ENCODE results near the gene TP53I11.

Gene TP53I11

GRCh38 chr11:44923115-44923514 lies 27.6 kb downstream of the TP53I11 start:
- H3K27ac ChIP-seq (ENCODE audit: low read length), result no peak overlapping the region
- H3K9me3 ChIP-seq (ENCODE audit: control insufficient read depth in 1 of 2, low read length in 2 of 2), result no peaks in the 10 kb centered on the region
- H3K27me3 ChIP-seq (ENCODE audit: low read depth, low read length), result no peaks in the 10 kb centered on the region
- no peak overlapping the region for H3K4me3 ChIP-seq (ENCODE audit: low read depth in 1 of 2, low read length in 2 of 2)
- peaks cover 0 to 15% of the 10 kb centered on the region in 2 donors for H3K4me1 ChIP-seq (ENCODE audit: control insufficient read depth in 1 of 2, insufficient read depth in 2 of 2, low read length in 2 of 2)
- H3K36me3 ChIP-seq (ENCODE audit: control insufficient read depth in 1 of 2, insufficient read depth in 2 of 2, low read length in 2 of 2), result peaks cover 6 to 34% of the 10 kb centered on the region in 2 donors

DNA sequence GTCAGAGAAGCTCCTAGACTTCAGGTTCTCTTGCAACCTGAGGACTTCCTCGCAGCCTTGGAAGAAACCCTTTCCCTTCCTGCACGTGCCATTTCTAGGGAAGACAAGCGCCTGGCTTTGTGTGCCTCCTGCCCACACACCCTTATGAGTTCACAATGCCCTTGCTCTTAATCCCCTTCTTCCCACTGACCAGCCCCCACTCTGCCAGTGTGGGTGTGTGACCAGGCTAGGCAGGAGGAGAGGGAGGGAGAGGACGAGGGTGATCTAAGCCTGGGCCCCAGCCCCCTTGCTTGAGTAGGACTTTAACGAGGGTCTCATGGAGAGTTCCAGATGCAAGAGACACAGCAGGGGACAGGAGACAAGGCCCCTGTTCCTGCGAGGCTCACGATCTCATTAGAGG lies 30.2 kb downstream of the TP53I11 start:
- H3K4me1 ChIP-seq (ENCODE audit: control insufficient read depth in 1 of 2, insufficient read depth in 2 of 2, low read length in 2 of 2), result peaks cover 0 to 8% of the 10 kb centered on the region in 2 donors
- H3K4me3 ChIP-seq (ENCODE audit: low read depth in 1 of 2, low read length in 2 of 2), result no peak overlapping the region
- H3K27ac ChIP-seq (ENCODE audit: low read length), result no peak overlapping the region
- H3K27me3 ChIP-seq (ENCODE audit: low read depth, low read length), result no peaks in the 10 kb centered on the region
- peaks cover 6 to 34% of the 10 kb centered on the region in 2 donors for H3K36me3 ChIP-seq (ENCODE audit: control insufficient read depth in 1 of 2, insufficient read depth in 2 of 2, low read length in 2 of 2)
- no peaks in the 10 kb centered on the region for H3K9me3 ChIP-seq (ENCODE audit: control insufficient read depth in 1 of 2, low read length in 2 of 2)

- H3K9me3 ChIP-seq (ENCODE audit: control insufficient read depth in 1 of 2, low read length in 2 of 2), result no peaks in the 10 kb centered on the region
- H3K36me3 ChIP-seq (ENCODE audit: control insufficient read depth in 1 of 2, insufficient read depth in 2 of 2, low read length in 2 of 2), result peaks cover 6 to 31% of the 10 kb centered on the region in 2 donors
- H3K27ac ChIP-seq (ENCODE audit: low read length), result no peak overlapping the region
- H3K4me3 ChIP-seq (ENCODE audit: low read depth in 1 of 2, low read length in 2 of 2), result no peak overlapping the region
- H3K4me1 ChIP-seq (ENCODE audit: control insufficient read depth in 1 of 2, insufficient read depth in 2 of 2, low read length in 2 of 2), result peaks cover 0 to 3% of the 10 kb centered on the region in 2 donors
- H3K27me3 ChIP-seq (ENCODE audit: low read depth, low read length), result no peaks in the 10 kb centered on the region
These were observed 32.9 kb downstream of the TP53I11 start for GRCh38 chr11:44917741-44918140.

GRCh38 chr11:44916801-44917385 lies 33.8 kb downstream of the TP53I11 start:
- H3K27me3 ChIP-seq (ENCODE audit: low read depth, low read length), result no peaks in the 10 kb centered on the region
- H3K36me3 ChIP-seq (ENCODE audit: control insufficient read depth in 1 of 2, insufficient read depth in 2 of 2, low read length in 2 of 2), result peaks cover 6 to 31% of the 10 kb centered on the region in 2 donors
- H3K4me3 ChIP-seq (ENCODE audit: low read depth in 1 of 2, low read length in 2 of 2), result no peak overlapping the region
- no peak overlapping the region for H3K27ac ChIP-seq (ENCODE audit: low read length)
- no peaks in the 10 kb centered on the region for H3K9me3 ChIP-seq (ENCODE audit: control insufficient read depth in 1 of 2, low read length in 2 of 2)
- peaks cover 0 to 8% of the 10 kb centered on the region in 2 donors for H3K4me1 ChIP-seq (ENCODE audit: control insufficient read depth in 1 of 2, insufficient read depth in 2 of 2, low read length in 2 of 2)

- peaks cover 0 to 14% of the 10 kb centered on the region in 2 donors for H3K4me1 ChIP-seq (ENCODE audit: control insufficient read depth in 1 of 2, insufficient read depth in 2 of 2, low read length in 2 of 2)
- no peaks in the 10 kb centered on the region for H3K27me3 ChIP-seq (ENCODE audit: low read depth, low read length)
- H3K36me3 ChIP-seq (ENCODE audit: control insufficient read depth in 1 of 2, insufficient read depth in 2 of 2, low read length in 2 of 2), result peaks cover 6 to 27% of the 10 kb centered on the region in 2 donors
- H3K9me3 ChIP-seq (ENCODE audit: control insufficient read depth in 1 of 2, low read length in 2 of 2), result no peaks in the 10 kb centered on the region
- H3K27ac ChIP-seq (ENCODE audit: low read length), result no peak overlapping the region
- H3K4me3 ChIP-seq (ENCODE audit: low read depth in 1 of 2, low read length in 2 of 2), result no peak overlapping the region
These were observed 34.4 kb downstream of the TP53I11 start for GRCh38 chr11:44916331-44916730.

GRCh38 chr11:44915621-44916020 lies 35.1 kb downstream of the TP53I11 start:
- Histone ChIP-seq H3K36me3 (ENCODE audit: control insufficient read depth in 1 of 2, insufficient read depth in 2 of 2, low read length in 2 of 2) (peaks cover 6 to 23% of the 10 kb centered on the region in 2 donors), H3K27ac (ENCODE audit: low read length) (no peak overlapping the region), H3K9me3 (ENCODE audit: control insufficient read depth in 1 of 2, low read length in 2 of 2) (no peaks in the 10 kb centered on the region)

GRCh38 chr11:44915004-44915403 lies 35.7 kb downstream of the TP53I11 start:
- Histone ChIP-seq H3K36me3 (ENCODE audit: control insufficient read depth in 1 of 2, insufficient read depth in 2 of 2, low read length in 2 of 2) (peaks cover 6 to 24% of the 10 kb centered on the region in 2 donors), H3K27me3 (ENCODE audit: low read depth, low read length) (no peaks in the 10 kb centered on the region), H3K9me3 (ENCODE audit: control insufficient read depth in 1 of 2, low read length in 2 of 2) (no peaks in the 10 kb centered on the region), H3K4me1 (ENCODE audit: control insufficient read depth in 1 of 2, insufficient read depth in 2 of 2, low read length in 2 of 2) (peaks cover 2 to 27% of the 10 kb centered on the region in 2 donors), H3K4me3 (ENCODE audit: low read depth in 1 of 2, low read length in 2 of 2) (no peak overlapping the region), H3K27ac (ENCODE audit: low read length) (no peak overlapping the region)

More at GRCh38 chr11:44915621-44916020, 35.1 kb downstream of the TP53I11 start:
- Histone ChIP-seq H3K27me3 (ENCODE audit: low read depth, low read length) (no peaks in the 10 kb centered on the region), H3K4me3 (ENCODE audit: low read depth in 1 of 2, low read length in 2 of 2) (no peak overlapping the region), H3K4me1 (ENCODE audit: control insufficient read depth in 1 of 2, insufficient read depth in 2 of 2, low read length in 2 of 2) (peaks cover 2 to 21% of the 10 kb centered on the region in 2 donors)

- H3K4me1 ChIP-seq (ENCODE audit: control insufficient read depth in 1 of 2, insufficient read depth in 2 of 2, low read length in 2 of 2), result peaks cover 2 to 28% of the 10 kb centered on the region in 2 donors
- H3K36me3 ChIP-seq (ENCODE audit: control insufficient read depth in 1 of 2, insufficient read depth in 2 of 2, low read length in 2 of 2), result peaks cover under 1 to 22% of the 10 kb centered on the region in 2 donors
- no peaks in the 10 kb centered on the region for H3K27me3 ChIP-seq (ENCODE audit: low read depth, low read length)
- no peak overlapping the region for H3K27ac ChIP-seq (ENCODE audit: low read length)
- no peak overlapping the region for H3K4me3 ChIP-seq (ENCODE audit: low read depth in 1 of 2, low read length in 2 of 2)
- H3K9me3 ChIP-seq (ENCODE audit: control insufficient read depth in 1 of 2, low read length in 2 of 2), result no peaks in the 10 kb centered on the region
These were observed 36.6 kb downstream of the TP53I11 start for GRCh38 chr11:44914105-44914504.

DNA sequence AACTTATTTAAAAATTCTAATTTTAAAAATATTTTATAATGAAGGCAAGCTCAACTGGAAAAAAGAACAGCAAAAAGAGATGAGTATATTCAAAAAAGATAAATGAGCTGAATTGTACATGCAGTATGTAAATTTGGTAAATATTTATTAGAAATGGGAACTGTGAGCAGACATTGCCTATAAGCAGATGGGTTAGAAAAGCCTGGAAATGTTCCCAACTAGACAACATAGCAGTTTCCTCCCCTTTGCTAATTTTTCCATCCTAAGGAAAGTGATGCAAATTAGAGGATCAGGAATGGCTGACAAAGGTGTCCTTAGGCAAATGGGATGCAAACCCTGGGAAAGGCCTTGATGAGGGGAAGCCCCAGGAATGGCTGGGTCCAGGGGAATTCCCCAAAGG lies 37.2 kb downstream of the TP53I11 start:
- Histone ChIP-seq H3K4me3 (ENCODE audit: low read depth in 1 of 2, low read length in 2 of 2) (no peak overlapping the region), H3K27ac (ENCODE audit: low read length) (no peak overlapping the region), H3K4me1 (ENCODE audit: control insufficient read depth in 1 of 2, insufficient read depth in 2 of 2, low read length in 2 of 2) (peaks cover 2 to 28% of the 10 kb centered on the region in 2 donors), H3K27me3 (ENCODE audit: low read depth, low read length) (no peaks in the 10 kb centered on the region), H3K36me3 (ENCODE audit: control insufficient read depth in 1 of 2, insufficient read depth in 2 of 2, low read length in 2 of 2) (peaks cover 4 to 19% of the 10 kb centered on the region in 2 donors), H3K9me3 (ENCODE audit: control insufficient read depth in 1 of 2, low read length in 2 of 2) (no peaks in the 10 kb centered on the region)

DNA sequence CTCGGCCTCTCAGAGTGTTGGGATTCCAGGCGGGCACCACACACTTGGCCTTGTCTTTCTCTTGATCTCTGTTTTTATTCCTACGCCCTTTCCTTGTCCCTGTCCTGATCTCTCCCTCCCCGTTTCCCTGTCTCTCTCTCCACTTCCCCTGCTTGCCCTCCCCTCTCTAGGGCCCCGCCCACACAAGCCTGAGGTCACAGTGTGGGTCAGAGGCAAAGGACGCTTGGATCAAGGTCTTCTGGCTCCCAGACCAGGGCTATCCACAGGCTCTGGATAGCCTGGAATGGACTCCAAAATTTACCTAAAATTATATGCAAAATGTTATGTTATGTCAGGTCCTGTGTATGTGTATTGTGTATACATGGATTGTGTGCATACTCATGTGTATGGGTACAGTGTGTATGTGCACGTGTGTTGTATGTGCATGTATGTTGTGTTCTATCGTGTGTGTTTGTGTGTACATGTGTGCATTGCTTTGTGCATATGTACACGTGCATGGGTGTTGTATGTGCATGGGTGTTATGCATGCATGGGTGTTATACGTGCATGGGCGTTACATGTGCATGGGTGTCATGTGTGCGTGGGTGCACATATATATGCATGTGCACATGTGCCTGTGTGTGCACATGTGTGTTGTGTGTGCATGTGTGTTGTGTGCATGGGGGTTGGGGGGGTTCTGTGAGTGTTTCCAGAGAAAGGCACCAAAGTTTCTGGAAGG lies 38.3 kb downstream of the TP53I11 start:
- no peak overlapping the region for H3K27ac ChIP-seq (ENCODE audit: low read length)
- H3K9me3 ChIP-seq (ENCODE audit: control insufficient read depth in 1 of 2, low read length in 2 of 2), result no peaks in the 10 kb centered on the region
- no peak overlapping the region for H3K4me3 ChIP-seq (ENCODE audit: low read depth in 1 of 2, low read length in 2 of 2)
- peaks cover 2 to 28% of the 10 kb centered on the region in 2 donors for H3K4me1 ChIP-seq (ENCODE audit: control insufficient read depth in 1 of 2, insufficient read depth in 2 of 2, low read length in 2 of 2)
- peaks cover 4 to 15% of the 10 kb centered on the region in 2 donors for H3K36me3 ChIP-seq (ENCODE audit: control insufficient read depth in 1 of 2, insufficient read depth in 2 of 2, low read length in 2 of 2)
- H3K27me3 ChIP-seq (ENCODE audit: low read depth, low read length), result no peaks in the 10 kb centered on the region

DNA sequence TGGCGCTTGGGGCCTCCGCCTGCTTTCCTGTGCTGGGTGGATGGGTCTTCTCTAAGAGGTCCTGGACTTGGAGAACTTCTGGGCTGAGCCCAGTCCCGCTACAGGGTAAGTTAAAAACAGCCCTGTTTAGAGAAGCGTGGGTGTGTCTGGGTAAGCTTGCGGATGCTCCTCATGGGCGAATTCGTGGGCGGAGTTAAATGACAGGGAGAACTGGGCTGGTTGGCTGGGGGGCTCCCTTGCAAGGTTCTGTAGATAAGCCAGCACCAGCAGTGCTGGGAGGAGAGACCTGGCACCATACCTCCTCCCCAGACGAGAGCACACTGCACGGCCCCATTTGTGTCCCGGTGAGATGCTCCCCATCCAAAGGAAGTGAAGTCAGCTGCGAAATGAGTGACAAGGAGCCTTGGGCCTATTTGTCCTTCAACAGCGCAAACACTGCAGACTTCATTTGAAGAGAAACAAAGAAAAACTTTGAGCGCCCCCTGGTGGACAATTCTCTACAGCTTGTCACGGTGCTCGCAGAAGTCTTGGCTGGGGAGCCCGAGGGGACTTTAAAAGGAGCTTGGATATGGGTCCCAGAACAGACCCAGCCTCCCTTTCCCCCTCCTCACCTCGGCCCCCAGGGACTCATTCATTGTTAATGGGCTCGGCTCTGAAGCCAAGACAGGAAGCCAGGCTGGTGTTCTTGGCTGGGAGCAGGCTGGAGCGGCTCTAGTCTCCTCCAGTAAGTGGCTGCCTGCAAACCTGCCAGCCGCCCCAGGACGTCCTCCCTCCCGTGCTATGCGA lies 39.5 kb downstream of the TP53I11 start:
- H3K36me3 ChIP-seq (ENCODE audit: control insufficient read depth in 1 of 2, insufficient read depth in 2 of 2, low read length in 2 of 2), result peaks cover 4 to 15% of the 10 kb centered on the region in 2 donors
- H3K27ac ChIP-seq (ENCODE audit: low read length), result no peak overlapping the region
- H3K4me1 ChIP-seq (ENCODE audit: control insufficient read depth in 1 of 2, insufficient read depth in 2 of 2, low read length in 2 of 2), result peaks cover 2 to 28% of the 10 kb centered on the region in 2 donors
- no peaks in the 10 kb centered on the region for H3K9me3 ChIP-seq (ENCODE audit: control insufficient read depth in 1 of 2, low read length in 2 of 2)
- no peak overlapping the region for H3K4me3 ChIP-seq (ENCODE audit: low read depth in 1 of 2, low read length in 2 of 2)
- no peaks in the 10 kb centered on the region for H3K27me3 ChIP-seq (ENCODE audit: low read depth, low read length)
